GM12864 (cell line): ENCODE data around the gene SOBP.

Source experiments
- DNase-seq: peaks from one replicate; pipeline ENCODE4 v3.0.0-alpha.2; 2011; ENCODE audit warnings: low read depth
- H3K4me3 ChIP-seq: 2 replicates; pipeline ENCODE4 v1.5.1; 2011; ENCODE audit warnings: mild to moderate bottlenecking, low read depth, low read length, control low read depth
- TF ChIP-seq, protein P1 (sequence below): IDR thresholded peaks from 2 replicates; pipeline ENCODE4 v1.5.1; 2011; ENCODE audit warnings: low read depth, mild to moderate bottlenecking, moderate library complexity, low read length, control low read depth, inconsistent platforms; ENCODE audit errors: missing control alignments

SOBP gene

DNA sequence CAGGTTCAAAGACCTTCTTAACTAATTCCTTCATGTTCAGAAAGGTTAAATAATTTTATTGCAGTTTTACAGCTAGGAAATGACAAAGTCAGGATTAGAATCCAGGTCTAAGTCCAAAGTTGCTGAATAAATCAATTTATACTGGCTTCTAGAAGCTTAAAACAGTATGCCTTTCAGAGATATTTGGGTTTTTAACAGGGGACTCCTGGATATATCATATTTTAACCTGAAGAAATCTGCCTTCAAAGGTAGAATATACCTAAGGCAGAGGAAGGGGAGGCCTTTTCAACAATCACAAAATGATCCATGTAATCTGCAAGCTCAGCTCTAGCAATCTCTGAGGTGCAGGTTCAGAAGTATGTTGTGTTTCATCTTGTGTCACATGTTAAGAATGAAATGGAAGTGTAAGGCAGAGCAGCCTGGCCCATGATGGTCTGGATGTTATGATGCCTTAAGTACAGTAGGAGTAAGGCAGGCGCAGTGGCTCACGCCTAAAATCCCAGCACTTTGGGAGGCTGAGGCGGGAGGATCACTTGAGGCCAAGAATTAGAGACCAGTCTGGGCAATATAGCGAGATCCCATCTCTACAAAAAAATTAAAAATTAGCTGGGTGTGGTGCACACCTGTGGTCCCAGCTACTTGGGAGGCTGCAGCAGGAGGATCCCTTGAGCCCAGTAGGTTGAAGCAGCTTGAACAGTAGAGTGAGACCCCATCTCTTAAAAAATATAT, 123.9 kb downstream of the SOBP start:
- TF ChIP-seq, protein P1, sequence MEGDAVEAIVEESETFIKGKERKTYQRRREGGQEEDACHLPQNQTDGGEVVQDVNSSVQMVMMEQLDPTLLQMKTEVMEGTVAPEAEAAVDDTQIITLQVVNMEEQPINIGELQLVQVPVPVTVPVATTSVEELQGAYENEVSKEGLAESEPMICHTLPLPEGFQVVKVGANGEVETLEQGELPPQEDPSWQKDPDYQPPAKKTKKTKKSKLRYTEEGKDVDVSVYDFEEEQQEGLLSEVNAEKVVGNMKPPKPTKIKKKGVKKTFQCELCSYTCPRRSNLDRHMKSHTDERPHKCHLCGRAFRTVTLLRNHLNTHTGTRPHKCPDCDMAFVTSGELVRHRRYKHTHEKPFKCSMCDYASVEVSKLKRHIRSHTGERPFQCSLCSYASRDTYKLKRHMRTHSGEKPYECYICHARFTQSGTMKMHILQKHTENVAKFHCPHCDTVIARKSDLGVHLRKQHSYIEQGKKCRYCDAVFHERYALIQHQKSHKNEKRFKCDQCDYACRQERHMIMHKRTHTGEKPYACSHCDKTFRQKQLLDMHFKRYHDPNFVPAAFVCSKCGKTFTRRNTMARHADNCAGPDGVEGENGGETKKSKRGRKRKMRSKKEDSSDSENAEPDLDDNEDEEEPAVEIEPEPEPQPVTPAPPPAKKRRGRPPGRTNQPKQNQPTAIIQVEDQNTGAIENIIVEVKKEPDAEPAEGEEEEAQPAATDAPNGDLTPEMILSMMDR = no peak
- no peak for DNase-seq
- no peak overlapping the region for H3K4me3 ChIP-seq

DNA sequence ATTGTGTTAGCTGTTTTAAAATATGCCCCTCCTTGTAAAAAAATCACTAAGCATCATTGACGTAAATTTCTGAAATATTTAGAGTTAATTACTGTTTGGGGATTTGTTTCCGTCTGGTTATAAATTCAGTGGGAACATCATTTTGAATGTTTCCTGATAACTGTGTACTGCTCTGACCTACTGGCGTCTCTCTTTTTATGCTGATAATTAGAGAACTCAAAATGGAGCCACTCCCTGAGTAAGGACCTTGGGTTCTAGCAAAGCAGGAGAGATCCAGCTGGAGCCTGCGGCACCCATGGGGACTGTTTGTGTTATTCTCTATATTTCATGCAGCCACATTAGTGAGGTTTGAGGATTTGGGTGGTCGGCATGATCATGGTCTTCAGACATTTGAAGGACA, 124.9 kb downstream of the SOBP start:
- no peak overlapping the region for H3K4me3 ChIP-seq
- DNase-seq = no peak
- TF ChIP-seq, protein P1 = no peak

DNA sequence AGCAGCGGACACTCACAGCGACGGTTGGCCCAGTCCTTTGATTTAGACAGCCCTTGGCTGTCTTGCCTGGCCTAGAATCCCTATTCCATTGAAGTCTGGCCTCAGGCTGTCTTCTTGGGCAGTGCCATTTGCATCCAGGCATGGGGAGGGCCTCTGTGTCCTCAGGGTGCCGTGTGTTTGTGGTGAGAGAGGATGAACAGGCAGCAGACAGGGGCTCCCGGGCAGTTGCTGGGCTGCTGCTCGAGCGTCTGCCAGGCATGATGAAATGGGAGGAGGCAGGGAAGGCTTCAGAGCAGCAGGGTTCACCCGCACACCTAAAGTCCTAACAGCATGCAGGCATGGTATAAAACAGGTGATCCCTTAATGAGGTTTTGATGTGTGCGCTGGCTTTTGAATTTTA, 126.9 kb downstream of the SOBP start:
- H3K4me3 ChIP-seq = no peak overlapping the region
- no peak for DNase-seq
- TF ChIP-seq, protein P1 = no peak

DNA sequence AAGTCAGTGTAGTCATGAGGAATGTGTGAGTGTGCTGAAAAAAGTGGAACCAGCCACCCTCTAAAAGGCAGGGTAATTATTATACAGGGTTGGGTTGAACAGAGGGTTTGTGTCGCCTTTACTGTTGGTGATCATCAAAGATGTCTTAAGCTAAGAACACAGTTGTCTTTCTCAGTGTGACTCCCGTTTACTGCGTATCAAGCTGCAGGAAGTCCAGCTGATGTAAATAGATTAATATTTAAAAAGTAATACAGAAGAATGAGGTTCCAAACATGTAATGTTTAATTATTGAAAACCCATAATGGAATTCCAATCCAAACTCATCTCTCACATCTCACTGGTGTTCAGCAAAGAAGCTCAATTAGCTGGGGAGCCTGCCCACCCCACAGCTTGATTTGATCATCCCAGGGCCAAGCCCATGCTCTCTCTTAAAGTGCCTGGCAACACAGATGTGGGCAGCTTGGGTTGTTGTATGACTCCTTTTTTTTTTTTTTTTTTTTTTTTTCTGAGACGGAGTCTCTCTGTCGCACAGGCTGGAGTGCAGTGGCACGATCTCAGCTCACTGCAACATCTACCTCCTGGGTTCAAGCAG, 127.5 kb downstream of the SOBP start:
- no peak for DNase-seq
- no peak overlapping the region for H3K4me3 ChIP-seq
- TF ChIP-seq, protein P1 = no peak

DNA sequence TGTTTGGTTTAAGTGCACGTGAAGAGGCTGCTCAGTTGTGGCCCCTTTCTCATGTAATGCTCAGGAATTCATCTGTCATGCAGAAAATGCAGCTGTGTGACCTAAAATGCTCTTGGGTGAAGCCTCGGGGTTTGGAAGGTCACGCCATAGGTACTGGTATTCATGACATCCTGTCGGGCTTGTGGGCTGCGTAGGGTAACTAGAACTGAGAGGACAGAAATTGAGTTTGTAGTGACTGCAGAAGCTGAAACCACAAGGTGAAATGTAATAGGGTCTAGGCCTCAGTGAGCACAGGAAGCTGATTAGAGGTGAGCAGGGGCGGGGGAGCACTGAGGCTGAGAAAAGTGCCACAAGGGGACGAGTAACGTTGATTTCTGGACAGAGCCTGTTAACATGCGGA, 128.8 kb downstream of the SOBP start:
- peak; percentile 88 for DNase-seq
- no peak overlapping the region for H3K4me3 ChIP-seq
- TF ChIP-seq, protein P1 = no peak

DNA sequence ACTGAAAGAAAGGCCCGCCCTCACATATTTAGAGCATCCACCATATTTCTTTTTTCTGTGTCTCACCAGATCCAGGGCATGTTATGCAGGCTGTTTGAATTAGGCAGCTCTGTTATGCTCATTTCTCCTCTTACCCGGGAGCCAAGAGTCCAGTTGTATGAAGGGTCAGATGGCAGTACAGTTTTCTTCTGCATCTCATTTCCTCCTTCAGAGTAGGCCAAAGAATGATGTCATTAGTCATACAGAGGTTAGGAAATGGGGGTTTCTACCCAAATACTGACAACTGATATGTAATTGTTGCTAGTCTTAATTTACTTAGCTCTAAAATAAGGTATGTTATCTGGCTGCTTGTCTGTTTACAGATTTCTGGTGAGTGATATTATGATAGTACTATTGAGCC, 130.8 kb downstream of the SOBP start:
- H3K4me3 ChIP-seq = no peak overlapping the region
- DNase-seq = no peak
- TF ChIP-seq, protein P1 = no peak
